MCF 10A (cell line): Measurements from ENCODE around the gene PPP5C. TPM values are rescaled to one million over a fixed set of nuclear protein-coding genes. Genes with fewer than 3 reads are reported as not detected.

ENCODE experiments used
- BruUV-seq: library from RNA; stranded (reverse); fragments of 400-500 nt; replicated peaks from 2 replicates; lab custom pipeline; 2021; lab: Mats Ljungman, UMichigan
- CTCF ChIA-PET: fragments of 300-600 bp; sonication (Branson Sonifier 250); formaldehyde crosslinking; extraction: SDS; loops from one replicate; lab custom pipeline; 2021; ENCODE audit warnings: antibody characterized with exemption, inconsistent platforms; lab: Yijun Ruan, JAX
- POLR2A ChIA-PET: fragments of 300-600, 350-650 bp; sonication (Branson Sonifier 250); formaldehyde crosslinking; extraction: SDS; loops from one replicate; lab custom pipeline; 2020; ENCODE audit warnings: antibody characterized with exemption, inconsistent platforms; lab: Yijun Ruan, JAX
- DNase-seq: peaks from one replicate; pipeline ENCODE4 v3.0.0-alpha.2; 2018; ENCODE audit not compliant: unreplicated experiment
- H3K27ac Mint-ChIP-seq: one replicate; pipeline ENCODE4 v1.8.0; 2022; ENCODE audit warnings: mild to moderate bottlenecking, low read depth, mixed read lengths; ENCODE audit not compliant: unreplicated experiment
- H3K27me3 Mint-ChIP-seq: one replicate; pipeline ENCODE4 v1.8.0; 2022; ENCODE audit warnings: mixed read lengths; ENCODE audit not compliant: insufficient read depth, unreplicated experiment
- H3K36me3 Mint-ChIP-seq: one replicate; pipeline ENCODE4 v1.8.0; 2022; ENCODE audit warnings: mild to moderate bottlenecking, moderate library complexity, mixed read lengths; ENCODE audit not compliant: insufficient read depth, unreplicated experiment
- H3K4me1 Mint-ChIP-seq: one replicate; pipeline ENCODE4 v1.8.0; 2022; ENCODE audit warnings: mixed read lengths; ENCODE audit not compliant: insufficient read depth, unreplicated experiment
- H3K4me3 Mint-ChIP-seq: one replicate; pipeline ENCODE4 v1.8.0; 2022; ENCODE audit warnings: mild to moderate bottlenecking, moderate library complexity, mixed read lengths; ENCODE audit not compliant: unreplicated experiment
- H3K9me3 Mint-ChIP-seq: one replicate; pipeline ENCODE4 v1.8.0; 2022; ENCODE audit warnings: mixed read lengths; ENCODE audit not compliant: unreplicated experiment
- CTCF ChIP-seq: fragments of 200-600 bp; IDR thresholded peaks from one replicate; pipeline ENCODE4 v1.8.0; 2022; ENCODE audit warnings: antibody characterized with exemption, mild to moderate bottlenecking; ENCODE audit not compliant: unreplicated experiment
- intact Hi-C: fragments of 100-400 bp; cut with micrococcal nuclease; formaldehyde crosslinking; loops from 2 replicates; pipeline ENCODE4 v1.14.1; 2022
- total RNA-seq: library from RNA; stranded (reverse); gene quantifications from 2 replicates; pipeline ENCODE4 v1.2.3, GENCODE V29; 2022

The PPP5C gene
- total RNA-seq, 1 experiment from 2014 or later: 81.5 TPM

GRCh38 chr19:46324277-46324676 is 22.6 kb upstream of the PPP5C start:
- H3K4me1 Mint-ChIP-seq: no peaks in the 10 kb centered on the region
- H3K9me3 Mint-ChIP-seq: peaks cover 27% of the 10 kb centered on the region
- H3K27ac Mint-ChIP-seq: no peak overlapping the region
- intact Hi-C loops: no loop called here
- no peak overlapping the region for H3K4me3 Mint-ChIP-seq
- no peaks in the 10 kb centered on the region for H3K36me3 Mint-ChIP-seq
- ChIA-PET CTCF (interaction anchor here (0.8 to 1.4 kb wide), 3 partner anchors 11 to 41 kb away, joined by 3 read pairs; no protein-coding TSS in a partner anchor), POLR2A (no interaction called here)
- H3K27me3 Mint-ChIP-seq: peaks cover 3% of the 10 kb centered on the region
- no peak for TF ChIP-seq CTCF
- no peak for DNase-seq
- BruUV-seq: no TSS peak

- ChIA-PET CTCF (interaction anchor here (0.6 to 1.0 kb wide), 3 partner anchors 22 to 45 kb away, joined by 3 to 4 read pairs (median 3); no protein-coding TSS in a partner anchor), POLR2A (interaction anchor here (2.3 kb wide), 1 partner anchor 26 kb away, joined by 9 read pairs; no protein-coding TSS in a partner anchor)
- BruUV-seq: no TSS peak
- H3K4me1 Mint-ChIP-seq: no peaks in the 10 kb centered on the region
- DNase-seq: no peak
- H3K9me3 Mint-ChIP-seq: peaks cover 44% of the 10 kb centered on the region
- no peak overlapping the region for H3K4me3 Mint-ChIP-seq
- no peak overlapping the region for H3K27ac Mint-ChIP-seq
- intact Hi-C loops: no loop called here
- H3K27me3 Mint-ChIP-seq: peaks cover 21% of the 10 kb centered on the region
- no peak for TF ChIP-seq CTCF
- peaks cover 6% of the 10 kb centered on the region for H3K36me3 Mint-ChIP-seq
Observed at GRCh38 chr19:46326608-46327007, 20.3 kb upstream of the PPP5C start.

GRCh38 chr19:46328079-46328478 is 18.8 kb upstream of the PPP5C start:
- no peak for DNase-seq
- no peak for TF ChIP-seq CTCF
- no peaks in the 10 kb centered on the region for H3K4me1 Mint-ChIP-seq
- ChIA-PET CTCF (interaction anchor here (0.7 to 1.0 kb wide), 3 partner anchors 19 to 188 kb away, joined by 3 read pairs; partner anchors contain the start of gene PPP5C), POLR2A (interaction anchor here (1.4 kb wide), 1 partner anchor 27 kb away, joined by 3 read pairs; no protein-coding TSS in a partner anchor)
- H3K36me3 Mint-ChIP-seq: peaks cover 6% of the 10 kb centered on the region
- BruUV-seq: no TSS peak
- H3K9me3 Mint-ChIP-seq: peaks cover 44% of the 10 kb centered on the region
- no peak overlapping the region for H3K27ac Mint-ChIP-seq
- intact Hi-C loops: no loop called here
- no peak overlapping the region for H3K4me3 Mint-ChIP-seq
- peaks cover 21% of the 10 kb centered on the region for H3K27me3 Mint-ChIP-seq

- ChIA-PET CTCF (interaction anchor here (0.6 kb wide), 1 partner anchor 68 kb away, joined by 3 read pairs; no protein-coding TSS in a partner anchor), POLR2A (interaction anchor here (0.6 kb wide), 1 partner anchor 143 kb away, joined by 3 read pairs; no protein-coding TSS in a partner anchor)
- intact Hi-C loops: no loop called here
- Mint-ChIP-seq H3K27me3 (peaks cover 21% of the 10 kb centered on the region), H3K27ac (no peak overlapping the region), H3K36me3 (peaks cover 6% of the 10 kb centered on the region), H3K9me3 (peaks cover 40% of the 10 kb centered on the region), H3K4me1 (no peaks in the 10 kb centered on the region), H3K4me3 (no peak overlapping the region)
- no peak for DNase-seq
- BruUV-seq: no TSS peak
- no peak for TF ChIP-seq CTCF
Observed at GRCh38 chr19:46330319-46330918, 16.5 kb upstream of the PPP5C start.
